ENCODE data around the gene ATXN3L.

DNA sequence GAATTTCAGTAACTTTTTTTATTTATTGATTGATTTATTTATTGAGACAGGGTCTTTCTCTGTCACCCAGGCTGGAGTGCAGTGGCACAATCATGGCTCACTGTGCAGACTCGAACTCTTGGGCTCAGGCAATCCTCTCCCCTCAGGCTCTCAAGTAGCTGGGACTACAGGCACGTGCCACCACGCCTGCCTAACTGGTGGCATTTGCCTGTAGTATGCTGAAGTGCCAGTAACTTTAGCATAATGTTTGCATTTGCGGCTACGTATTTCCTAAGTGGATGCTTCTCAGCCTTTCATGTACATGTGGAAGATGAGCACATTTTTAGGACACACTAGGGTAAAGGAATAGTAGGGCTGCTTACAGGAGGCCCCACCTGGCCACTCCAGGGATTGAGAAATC lies 45.3 kb upstream of the ATXN3L start:
- TF ChIP-seq FOXK2 (IDR thresholded peaks at IDR 0.05): no peak
- TF ChIP-seq L3MBTL2 (conservative IDR thresholded peaks at IDR 0.05): no peak
- no peak for TF ChIP-seq BHLHE40 (IDR thresholded peaks at IDR 0.05; ENCODE audit: borderline replicate concordance)
- no peak for TF ChIP-seq LEF1 (IDR thresholded peaks at IDR 0.05; ENCODE audit: borderline replicate concordance)
- TF ChIP-seq ELF4 (IDR thresholded peaks at IDR 0.05): no peak
- no peak for TF ChIP-seq ZNF384 (IDR thresholded peaks at IDR 0.05)
- TF ChIP-seq FOXA1 (IDR thresholded peaks at IDR 0.05): no peak
- no peak for TF ChIP-seq SP1 (IDR thresholded peaks at IDR 0.05)
- TF ChIP-seq, protein P1, sequence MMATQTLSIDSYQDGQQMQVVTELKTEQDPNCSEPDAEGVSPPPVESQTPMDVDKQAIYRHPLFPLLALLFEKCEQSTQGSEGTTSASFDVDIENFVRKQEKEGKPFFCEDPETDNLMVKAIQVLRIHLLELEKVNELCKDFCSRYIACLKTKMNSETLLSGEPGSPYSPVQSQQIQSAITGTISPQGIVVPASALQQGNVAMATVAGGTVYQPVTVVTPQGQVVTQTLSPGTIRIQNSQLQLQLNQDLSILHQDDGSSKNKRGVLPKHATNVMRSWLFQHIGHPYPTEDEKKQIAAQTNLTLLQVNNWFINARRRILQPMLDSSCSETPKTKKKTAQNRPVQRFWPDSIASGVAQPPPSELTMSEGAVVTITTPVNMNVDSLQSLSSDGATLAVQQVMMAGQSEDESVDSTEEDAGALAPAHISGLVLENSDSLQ (IDR thresholded peaks at IDR 0.05): no peak
- TF ChIP-seq FOXM1 (IDR thresholded peaks at IDR 0.05; ENCODE audit: borderline replicate concordance): no peak
- TF ChIP-seq SUZ12 (IDR thresholded peaks at IDR 0.05): no peak
- no peak for TF ChIP-seq TARDBP (IDR thresholded peaks at IDR 0.05)
- no peak for TF ChIP-seq CTBP1 (IDR thresholded peaks at IDR 0.05; ENCODE audit: borderline replicate concordance)

All from HEK293T (cell line).